SK-N-SH treated with all-trans-retinoic acid at 6 μM for 48 hours (cell line): ENCODE data around the gene CATSPER4.
A peak's percentile ranks its signal among the peaks of the same experiment; 100 is the strongest.

Experiments
- ATAC-seq: fragments of 200-7000 bp; cut with Tn5 transposase; 3 replicates; pipeline ENCODE4 v1.9.1; 2020; ENCODE audit warnings: mild to moderate bottlenecking, moderate library complexity
- ARNTL ChIP-seq: fragments of 450-650 bp; formaldehyde crosslinking; IDR thresholded peaks from 2 replicates; pipeline ENCODE4 v1.5.0; 2020; ENCODE audit warnings: low read depth, mild to moderate bottlenecking, moderate library complexity, borderline replicate concordance
- BACH2 ChIP-seq: fragments of 250-450 bp; sonication (Bioruptor Pico); IDR thresholded peaks from 2 replicates; pipeline ENCODE4 v1.9.0; 2021; ENCODE audit warnings: mild to moderate bottlenecking, borderline replicate concordance
- CREB5 ChIP-seq: fragments of 250-450 bp; sonication (Bioruptor Pico); IDR thresholded peaks from 2 replicates; pipeline ENCODE4 v1.5.1; 2020; ENCODE audit warnings: low read depth, mild to moderate bottlenecking, moderate library complexity
- CSDC2 ChIP-seq: fragments of 250-450 bp; sonication (Bioruptor Pico); IDR thresholded peaks from 2 replicates; pipeline ENCODE4 v1.5.0; 2020; ENCODE audit warnings: mild to moderate bottlenecking, moderate library complexity
- ESRRG ChIP-seq: fragments of 250-450 bp; sonication (Bioruptor Pico); IDR thresholded peaks from 2 replicates; pipeline ENCODE4 v1.6.1; 2021; ENCODE audit warnings: mild to moderate bottlenecking
- GLIS3 ChIP-seq: fragments of 250-450 bp; sonication (Bioruptor Pico); IDR thresholded peaks from 2 replicates; pipeline ENCODE4 v1.5.0; 2020; ENCODE audit warnings: mild to moderate bottlenecking, moderate library complexity
- ISL1 ChIP-seq: fragments of 250-450 bp; sonication (Bioruptor Pico); IDR thresholded peaks from 2 replicates; pipeline ENCODE4 v2.1.2; 2022; ENCODE audit warnings: mild to moderate bottlenecking, moderate library complexity
- OSR1 ChIP-seq: fragments of 250-450 bp; sonication (Bioruptor Pico); IDR thresholded peaks from 2 replicates; pipeline ENCODE4 v1.8.0; 2022; ENCODE audit warnings: moderate library complexity, mild to moderate bottlenecking, inconsistent platforms
- PATZ1 ChIP-seq: fragments of 250-450 bp; sonication (Bioruptor Pico); IDR thresholded peaks from 2 replicates; pipeline ENCODE4 v1.8.0; 2020; ENCODE audit warnings: mild to moderate bottlenecking, moderate library complexity, borderline replicate concordance
- PPARA ChIP-seq: fragments of 250-450 bp; sonication (Bioruptor Pico); IDR thresholded peaks from 2 replicates; pipeline ENCODE4 v1.5.0; 2020; ENCODE audit warnings: mild to moderate bottlenecking, borderline replicate concordance
- SNAI2 ChIP-seq: fragments of 250-450 bp; sonication (Bioruptor Pico); IDR thresholded peaks from 2 replicates; pipeline ENCODE4 v1.5.0; 2020; ENCODE audit warnings: mild to moderate bottlenecking, moderate library complexity
- TCF4 ChIP-seq: fragments of 250-450 bp; sonication (Bioruptor Pico); IDR thresholded peaks from 2 replicates; pipeline ENCODE4 v1.8.0; 2021; ENCODE audit warnings: mild to moderate bottlenecking, moderate library complexity, borderline replicate concordance
- TOX ChIP-seq: fragments of 250-450 bp; sonication (Bioruptor Pico); IDR thresholded peaks from 2 replicates; pipeline ENCODE4 v1.8.0; 2021; ENCODE audit warnings: mild to moderate bottlenecking, moderate library complexity, borderline replicate concordance
- ZC3H10 ChIP-seq: fragments of 250-450 bp; sonication (Bioruptor Pico); IDR thresholded peaks from 2 replicates; pipeline ENCODE4 v1.5.1; 2021; ENCODE audit warnings: mild to moderate bottlenecking, moderate library complexity
- ZFP3 ChIP-seq: fragments of 250-450 bp; sonication (Bioruptor Pico); IDR thresholded peaks from 2 replicates; pipeline ENCODE4 v1.5.0; 2020; ENCODE audit warnings: mild to moderate bottlenecking, moderate library complexity
- ZFP30 ChIP-seq: fragments of 450-650 bp; formaldehyde crosslinking; IDR thresholded peaks from 2 replicates; pipeline ENCODE4 v1.5.0; 2022; ENCODE audit warnings: mild to moderate bottlenecking, moderate library complexity
- ZNF565 ChIP-seq: fragments of 450-650 bp; formaldehyde crosslinking; conservative IDR thresholded peaks from 2 replicates; pipeline ENCODE4 v1.5.0; 2020; ENCODE audit warnings: low read depth, mild to moderate bottlenecking, moderate library complexity
- ZNF70 ChIP-seq: fragments of 450-650 bp; formaldehyde crosslinking; IDR thresholded peaks from 2 replicates; pipeline ENCODE4 v1.5.0; 2020; ENCODE audit warnings: mild to moderate bottlenecking, moderate library complexity
- ZNF8 ChIP-seq: fragments of 450-650 bp; formaldehyde crosslinking; IDR thresholded peaks from 2 replicates; pipeline ENCODE4 v1.5.0; 2020; ENCODE audit warnings: mild to moderate bottlenecking, moderate library complexity
- TF ChIP-seq, protein P1 (sequence below): fragments of 250-450 bp; sonication (Bioruptor Pico); IDR thresholded peaks from 2 replicates; pipeline ENCODE4 v1.5.0; 2020; ENCODE audit warnings: mild to moderate bottlenecking, moderate library complexity
- TF ChIP-seq, protein P2 (sequence below): fragments of 250-450 bp; sonication (Bioruptor Pico); IDR thresholded peaks from 2 replicates; pipeline ENCODE4 v1.5.1; 2021; ENCODE audit warnings: mild to moderate bottlenecking, moderate library complexity

Gene CATSPER4

GRCh38 chr1:26169198-26169554, 21.2 kb upstream of the CATSPER4 start:
- ATAC-seq, result no peak
- TF ChIP-seq, protein P1, sequence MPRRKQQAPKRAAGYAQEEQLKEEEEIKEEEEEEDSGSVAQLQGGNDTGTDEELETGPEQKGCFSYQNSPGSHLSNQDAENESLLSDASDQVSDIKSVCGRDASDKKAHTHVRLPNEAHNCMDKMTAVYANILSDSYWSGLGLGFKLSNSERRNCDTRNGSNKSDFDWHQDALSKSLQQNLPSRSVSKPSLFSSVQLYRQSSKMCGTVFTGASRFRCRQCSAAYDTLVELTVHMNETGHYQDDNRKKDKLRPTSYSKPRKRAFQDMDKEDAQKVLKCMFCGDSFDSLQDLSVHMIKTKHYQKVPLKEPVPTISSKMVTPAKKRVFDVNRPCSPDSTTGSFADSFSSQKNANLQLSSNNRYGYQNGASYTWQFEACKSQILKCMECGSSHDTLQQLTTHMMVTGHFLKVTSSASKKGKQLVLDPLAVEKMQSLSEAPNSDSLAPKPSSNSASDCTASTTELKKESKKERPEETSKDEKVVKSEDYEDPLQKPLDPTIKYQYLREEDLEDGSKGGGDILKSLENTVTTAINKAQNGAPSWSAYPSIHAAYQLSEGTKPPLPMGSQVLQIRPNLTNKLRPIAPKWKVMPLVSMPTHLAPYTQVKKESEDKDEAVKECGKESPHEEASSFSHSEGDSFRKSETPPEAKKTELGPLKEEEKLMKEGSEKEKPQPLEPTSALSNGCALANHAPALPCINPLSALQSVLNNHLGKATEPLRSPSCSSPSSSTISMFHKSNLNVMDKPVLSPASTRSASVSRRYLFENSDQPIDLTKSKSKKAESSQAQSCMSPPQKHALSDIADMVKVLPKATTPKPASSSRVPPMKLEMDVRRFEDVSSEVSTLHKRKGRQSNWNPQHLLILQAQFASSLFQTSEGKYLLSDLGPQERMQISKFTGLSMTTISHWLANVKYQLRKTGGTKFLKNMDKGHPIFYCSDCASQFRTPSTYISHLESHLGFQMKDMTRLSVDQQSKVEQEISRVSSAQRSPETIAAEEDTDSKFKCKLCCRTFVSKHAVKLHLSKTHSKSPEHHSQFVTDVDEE (CRISPR knock-in tag), result no peak
- TF ChIP-seq ARNTL (CRISPR knock-in tag), result no peak
- TF ChIP-seq, protein P2, sequence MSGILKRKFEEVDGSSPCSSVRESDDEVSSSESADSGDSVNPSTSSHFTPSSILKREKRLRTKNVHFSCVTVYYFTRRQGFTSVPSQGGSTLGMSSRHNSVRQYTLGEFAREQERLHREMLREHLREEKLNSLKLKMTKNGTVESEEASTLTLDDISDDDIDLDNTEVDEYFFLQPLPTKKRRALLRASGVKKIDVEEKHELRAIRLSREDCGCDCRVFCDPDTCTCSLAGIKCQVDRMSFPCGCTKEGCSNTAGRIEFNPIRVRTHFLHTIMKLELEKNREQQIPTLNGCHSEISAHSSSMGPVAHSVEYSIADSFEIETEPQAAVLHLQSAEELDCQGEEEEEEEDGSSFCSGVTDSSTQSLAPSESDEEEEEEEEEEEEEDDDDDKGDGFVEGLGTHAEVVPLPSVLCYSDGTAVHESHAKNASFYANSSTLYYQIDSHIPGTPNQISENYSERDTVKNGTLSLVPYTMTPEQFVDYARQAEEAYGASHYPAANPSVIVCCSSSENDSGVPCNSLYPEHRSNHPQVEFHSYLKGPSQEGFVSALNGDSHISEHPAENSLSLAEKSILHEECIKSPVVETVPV, result no peak
- TF ChIP-seq OSR1 (CRISPR knock-in tag), result no peak
- TF ChIP-seq PATZ1 (CRISPR knock-in tag), result no peak
- TF ChIP-seq ESRRG (CRISPR knock-in tag), result no peak
- no peak for TF ChIP-seq ZNF565 (CRISPR knock-in tag)
- no peak for TF ChIP-seq ISL1 (CRISPR knock-in tag)
- TF ChIP-seq GLIS3 (CRISPR knock-in tag), result no peak
- TF ChIP-seq SNAI2 (CRISPR knock-in tag), result no peak
- no peak for TF ChIP-seq ZNF70 (CRISPR knock-in tag)
- TF ChIP-seq CREB5, result no peak
- no peak for TF ChIP-seq BACH2 (CRISPR knock-in tag)
- TF ChIP-seq ZNF8 (CRISPR knock-in tag), result no peak
- no peak for TF ChIP-seq ZFP3 (CRISPR knock-in tag)
- no peak for TF ChIP-seq ZC3H10 (CRISPR knock-in tag)
- no peak for TF ChIP-seq ZFP30 (CRISPR knock-in tag)
- no peak for TF ChIP-seq TCF4 (CRISPR knock-in tag)
- TF ChIP-seq TOX (CRISPR knock-in tag), result no peak
- TF ChIP-seq CSDC2 (CRISPR knock-in tag), result no peak
- TF ChIP-seq, all 23 proteins: peak for 0

GRCh38 chr1:26169669-26170471, 20.5 kb upstream of the CATSPER4 start, which contains the start of gene ZNF593:
Gene ZNF593, plus strand, starts transcription at chr1:26169908. Its CDS starts 76 bp downstream, at chr1:26169984.
- ATAC-seq, result peak; percentile 95

More at GRCh38 chr1:26169669-26170471, 20.5 kb upstream of the CATSPER4 start, which contains the start of gene ZNF593:
- TF ChIP-seq, protein P2, result no peak
- TF ChIP-seq SNAI2 (CRISPR knock-in tag) (peak; percentile 58; the same call in 1 of the 2 replicates), OSR1 (CRISPR knock-in tag) (no peak), PPARA (CRISPR knock-in tag) (peak; percentile 92; the same call in 1 of the 2 replicates), CREB5 (no peak), ESRRG (CRISPR knock-in tag) (no peak), ZNF565 (CRISPR knock-in tag) (peak; percentile 93; the same call in 1 of the 2 replicates), PATZ1 (CRISPR knock-in tag) (no peak), ZFP30 (CRISPR knock-in tag) (peak; percentile 54), ZNF70 (CRISPR knock-in tag) (0 out of 2 replicates have a peak, but pooled peaks have one; percentile 19), GLIS3 (CRISPR knock-in tag) (no peak), BACH2 (CRISPR knock-in tag) (0 out of 2 replicates have a peak, but pooled peaks have one; percentile 31), ZFP3 (CRISPR knock-in tag) (peak; percentile 76; the same call in 1 of the 2 replicates)
- TF ChIP-seq, protein P1 (CRISPR knock-in tag), result 0 out of 2 replicates have a peak, but pooled peaks have one; percentile 55
